ENCODE data around the gene GRID1. TPM values are rescaled to one million over a fixed set of nuclear protein-coding genes. Genes with fewer than 3 reads are reported as not detected.

Gene GRID1
- total RNA-seq, 1 experiment from 2014 or later: 5.6 TPM

DNA sequence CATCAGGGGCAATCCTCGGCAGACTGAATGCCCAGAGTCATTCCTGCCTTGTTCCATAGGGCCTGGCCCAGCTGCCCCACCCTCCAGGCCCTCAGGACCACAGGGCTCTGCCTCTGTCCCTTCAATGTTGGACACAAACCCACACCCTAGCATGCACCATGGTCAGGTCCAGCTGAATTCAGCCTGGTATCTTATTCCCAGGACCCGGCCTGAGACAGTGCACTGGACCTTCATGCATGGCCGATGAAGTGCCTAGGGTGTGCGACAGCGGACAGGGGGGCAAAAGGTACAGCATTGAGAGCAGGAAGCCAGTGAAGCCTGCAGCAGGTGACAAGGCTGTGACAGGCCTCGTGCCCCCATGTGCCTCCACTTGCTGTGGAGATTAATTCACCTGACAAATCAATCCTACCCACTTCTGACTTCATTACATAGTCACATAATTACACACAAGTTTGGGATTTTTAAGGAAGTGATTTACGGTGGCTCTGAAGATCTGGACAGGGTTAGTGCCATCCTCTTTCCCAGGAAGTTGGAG lies 261.9 kb downstream of the GRID1 start:
- Histone ChIP-seq H3K9me2 (ENCODE audit: insufficient read depth) (no peaks in the 10 kb centered on the region), H3K9ac (ENCODE audit: low read length) (no peak overlapping the region), H3K79me2 (ENCODE audit: insufficient read depth, low read length) (no peaks in the 10 kb centered on the region), H3K9me3 (ENCODE audit: control insufficient read depth in 1 of 2, insufficient read depth in 1 of 2, low read depth in 1 of 2, low read length in 2 of 2) (no peaks in the 10 kb centered on the region), H3K4me2 (ENCODE audit: low read length) (no peak overlapping the region), H4K20me1 (ENCODE audit: insufficient read depth) (no peaks in the 10 kb centered on the region), H2AFZ (ENCODE audit: low read depth, low read length, poor library complexity, severe bottlenecking) (no peak overlapping the region), H3K36me3 (ENCODE audit: control insufficient read depth in 1 of 2, insufficient read depth in 2 of 2, low read length in 2 of 2) (no peaks in the 10 kb centered on the region), H3K27me3 (ENCODE audit: insufficient read depth, low read length) (no peaks in the 10 kb centered on the region), H3K4me3 (replicated peaks in 1 of 2; ENCODE audit: low read depth in 1 of 2, low read length in 2 of 2) (no peak overlapping the region), H3K27ac (ENCODE audit: low read depth, low read length) (no peak overlapping the region), H3K4me1 (ENCODE audit: control insufficient read depth in 1 of 2, insufficient read depth in 2 of 2, low read length in 2 of 2) (no peaks in the 10 kb centered on the region)
- ATAC-seq (no peak), DNase-seq (ENCODE audit: low read depth, low spot score) (no peak)
- TF ChIP-seq, protein P1, sequence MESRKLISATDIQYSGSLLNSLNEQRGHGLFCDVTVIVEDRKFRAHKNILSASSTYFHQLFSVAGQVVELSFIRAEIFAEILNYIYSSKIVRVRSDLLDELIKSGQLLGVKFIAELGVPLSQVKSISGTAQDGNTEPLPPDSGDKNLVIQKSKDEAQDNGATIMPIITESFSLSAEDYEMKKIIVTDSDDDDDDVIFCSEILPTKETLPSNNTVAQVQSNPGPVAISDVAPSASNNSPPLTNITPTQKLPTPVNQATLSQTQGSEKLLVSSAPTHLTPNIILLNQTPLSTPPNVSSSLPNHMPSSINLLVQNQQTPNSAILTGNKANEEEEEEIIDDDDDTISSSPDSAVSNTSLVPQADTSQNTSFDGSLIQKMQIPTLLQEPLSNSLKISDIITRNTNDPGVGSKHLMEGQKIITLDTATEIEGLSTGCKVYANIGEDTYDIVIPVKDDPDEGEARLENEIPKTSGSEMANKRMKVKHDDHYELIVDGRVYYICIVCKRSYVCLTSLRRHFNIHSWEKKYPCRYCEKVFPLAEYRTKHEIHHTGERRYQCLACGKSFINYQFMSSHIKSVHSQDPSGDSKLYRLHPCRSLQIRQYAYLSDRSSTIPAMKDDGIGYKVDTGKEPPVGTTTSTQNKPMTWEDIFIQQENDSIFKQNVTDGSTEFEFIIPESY (IDR thresholded peaks at IDR 0.05; ENCODE audit: extremely low read depth, insufficient replicate concordance, low read length): no peak
- TF ChIP-seq YY1 (IDR thresholded peaks at IDR 0.05; ENCODE audit: extremely low read depth, insufficient replicate concordance, low read depth, low read length): no peak
- TF ChIP-seq EZH2phosphoT487 (IDR thresholded peaks at IDR 0.05; ENCODE audit: borderline replicate concordance): no peak
- CTCF ChIA-PET: no interaction called here
- intact Hi-C loops (cut with micrococcal nuclease): no loop called here
- POLR2A ChIA-PET: no interaction called here
- RAD21 ChIA-PET (ENCODE audit: low non-redundant PET in 1 of 2, low total read pairs in 2 of 2, uncharacterized antibody in 2 of 2, unreplicated experiment in 2 of 2): no interaction called here
- no TSS peak for BruUV-seq (replicated peaks)

DNA sequence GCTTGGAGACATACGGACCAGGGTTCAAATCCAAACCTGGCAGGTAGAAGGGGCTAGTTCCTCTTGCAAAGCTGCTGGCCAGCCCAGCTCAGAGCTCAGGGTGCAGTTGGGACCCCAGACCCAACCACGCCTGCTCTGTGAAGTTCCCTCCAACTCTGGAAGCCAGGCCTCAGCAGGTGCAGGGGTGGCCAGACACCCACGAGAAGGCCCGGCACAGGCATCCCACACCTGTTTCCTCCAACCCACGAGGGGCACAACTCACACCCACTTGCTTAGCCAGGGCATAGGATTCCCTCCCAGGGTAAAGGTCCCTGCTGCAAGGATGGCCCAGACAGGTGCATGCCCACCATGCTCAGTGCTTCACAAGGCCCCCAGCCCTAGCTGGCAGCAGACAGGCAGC lies 262.4 kb downstream of the GRID1 start:
- Histone ChIP-seq H3K27ac (ENCODE audit: low read depth, low read length) (no peak overlapping the region), H3K27me3 (ENCODE audit: insufficient read depth, low read length) (no peaks in the 10 kb centered on the region), H3K79me2 (ENCODE audit: insufficient read depth, low read length) (no peaks in the 10 kb centered on the region), H3K4me1 (ENCODE audit: control insufficient read depth in 1 of 2, insufficient read depth in 2 of 2, low read length in 2 of 2) (no peaks in the 10 kb centered on the region), H3K4me2 (ENCODE audit: low read length) (no peak overlapping the region), H3K4me3 (replicated peaks in 1 of 2; ENCODE audit: low read depth in 1 of 2, low read length in 2 of 2) (no peak overlapping the region), H3K9me2 (ENCODE audit: insufficient read depth) (no peaks in the 10 kb centered on the region), H2AFZ (ENCODE audit: low read depth, low read length, poor library complexity, severe bottlenecking) (no peak overlapping the region), H4K20me1 (ENCODE audit: insufficient read depth) (no peaks in the 10 kb centered on the region), H3K9me3 (ENCODE audit: control insufficient read depth in 1 of 2, insufficient read depth in 1 of 2, low read depth in 1 of 2, low read length in 2 of 2) (no peaks in the 10 kb centered on the region), H3K9ac (ENCODE audit: low read length) (no peak overlapping the region), H3K36me3 (ENCODE audit: control insufficient read depth in 1 of 2, insufficient read depth in 2 of 2, low read length in 2 of 2) (no peaks in the 10 kb centered on the region)
- ChIA-PET CTCF (no interaction called here), RAD21 (ENCODE audit: low non-redundant PET in 1 of 2, low total read pairs in 2 of 2, uncharacterized antibody in 2 of 2, unreplicated experiment in 2 of 2) (no interaction called here), POLR2A (no interaction called here)
- intact Hi-C loops (cut with micrococcal nuclease): no loop called here
- no peak for DNase-seq (ENCODE audit: low read depth, low spot score)
- no peak for TF ChIP-seq CEBPB (IDR thresholded peaks at IDR 0.05; ENCODE audit: low read depth)
- TF ChIP-seq CBX3 (IDR thresholded peaks at IDR 0.05; ENCODE audit: low read depth): no peak
- TF ChIP-seq ZNF274 (IDR thresholded peaks at IDR 0.05; ENCODE audit: low read depth, low read length): no peak
- TF ChIP-seq JUND (IDR thresholded peaks at IDR 0.05): no peak
- TF ChIP-seq, protein P1 (IDR thresholded peaks at IDR 0.05; ENCODE audit: extremely low read depth, insufficient replicate concordance, low read length): no peak
- BruUV-seq (replicated peaks): no TSS peak
- ATAC-seq: no peak

All from HCT116 (cell line).